GM23338 (cell line): ENCODE results near the gene ELN. TPM values are rescaled to one million over a fixed set of nuclear protein-coding genes. Genes with fewer than 3 reads are reported as not detected.

ENCODE experiments used
- ATAC-seq: fragments of 200-7000 bp; cut with Tn5 transposase; 3 replicates; pipeline ENCODE4 v1.9.1; 2020
- DNase-seq: peaks from one replicate; pipeline ENCODE4 v3.0.0-alpha.2; 2015; ENCODE audit warnings: low spot score
- H2AFZ ChIP-seq: fragments of 200-600 bp; sonication (generic); 2 replicates; pipeline ENCODE4 v1.8.0; 2016; ENCODE audit warnings: antibody characterized with exemption, mild to moderate bottlenecking, moderate library complexity
- H3F3A ChIP-seq: fragments of 200-600 bp; sonication (generic); replicated peaks from 2 replicates; pipeline ENCODE4 v1.8.0; 2017; ENCODE audit warnings: antibody characterized with exemption, mixed run types, low read depth
- H3K27ac ChIP-seq: fragments of 200-600 bp; sonication (generic); 2 replicates; pipeline ENCODE4 v1.6.1; 2016; ENCODE audit warnings: low read depth
- H3K27me3 ChIP-seq: fragments of 200-600 bp; sonication (generic); 2 replicates; pipeline ENCODE4 v1.8.0; 2016; ENCODE audit warnings: mild to moderate bottlenecking, mixed run types, moderate library complexity; ENCODE audit not compliant: insufficient read depth
- H3K36me3 ChIP-seq: fragments of 200-600 bp; sonication (generic); 2 replicates; pipeline ENCODE4 v1.8.0; 2016; ENCODE audit warnings: mild to moderate bottlenecking; ENCODE audit not compliant: insufficient read depth
- H3K4me1 ChIP-seq: fragments of 200-600 bp; sonication (generic); 2 replicates; pipeline ENCODE4 v1.8.0; 2016; ENCODE audit warnings: mild to moderate bottlenecking, moderate library complexity; ENCODE audit not compliant: insufficient read depth
- H3K4me2 ChIP-seq: fragments of 200-600 bp; sonication (generic); 2 replicates; pipeline ENCODE4 v1.7.1; 2017; ENCODE audit warnings: mixed run types
- H3K4me3 ChIP-seq: fragments of 200-600 bp; sonication (generic); 2 replicates; pipeline ENCODE4 v1.6.1; 2016; ENCODE audit warnings: mixed run types
- H3K79me2 ChIP-seq: fragments of 200-600 bp; sonication (generic); replicated peaks from 2 replicates; pipeline ENCODE4 v1.8.0; 2017; ENCODE audit warnings: mild to moderate bottlenecking; ENCODE audit not compliant: insufficient read depth
- H3K9me2 ChIP-seq: fragments of 200-600 bp; sonication (generic); 2 replicates; pipeline ENCODE4 v1.8.0; 2017; ENCODE audit not compliant: insufficient read depth
- H4K20me1 ChIP-seq: fragments of 200-600 bp; sonication (generic); replicated peaks from 2 replicates; pipeline ENCODE4 v1.8.0; 2017; ENCODE audit warnings: mild to moderate bottlenecking; ENCODE audit not compliant: insufficient read depth
- H3K27ac Mint-ChIP-seq: 2 replicates; pipeline ENCODE4 v1.8.0; 2020; ENCODE audit warnings: inconsistent platforms, mild to moderate bottlenecking, moderate library complexity, mixed read lengths
- H3K27me3 Mint-ChIP-seq: 3 replicates; pipeline ENCODE4 v1.8.0; 2022; ENCODE audit warnings: low read depth, mild to moderate bottlenecking, moderate library complexity, mixed read lengths, inconsistent platforms; ENCODE audit not compliant: insufficient read depth, poor library complexity
- H3K36me3 Mint-ChIP-seq: 3 replicates; pipeline ENCODE4 v1.8.0; 2021; ENCODE audit warnings: low read depth, mild to moderate bottlenecking, inconsistent platforms, moderate library complexity, mixed read lengths
- H3K4me1 Mint-ChIP-seq: 3 replicates; pipeline ENCODE4 v1.8.0; 2020; ENCODE audit warnings: mild to moderate bottlenecking, inconsistent platforms, mixed read lengths
- H3K4me3 Mint-ChIP-seq: 3 replicates; pipeline ENCODE4 v1.8.0; 2021; ENCODE audit warnings: moderate library complexity, mild to moderate bottlenecking, inconsistent platforms, mixed read lengths
- H3K9me3 Mint-ChIP-seq: 3 replicates; pipeline ENCODE4 v1.8.0; 2020; ENCODE audit warnings: moderate library complexity, mild to moderate bottlenecking, inconsistent platforms, mixed read lengths
- JUNB ChIP-seq: IDR thresholded peaks from one replicate; pipeline ENCODE4 v1.6.1; 2016; ENCODE audit warnings: antibody characterized with exemption; ENCODE audit not compliant: unreplicated experiment
- POLR2AphosphoS5 ChIP-seq: IDR thresholded peaks from 2 replicates; pipeline ENCODE4 v1.6.1; 2016; ENCODE audit warnings: antibody characterized with exemption, low read depth
- ZNF114 ChIP-seq: fragments of 250-450 bp; sonication (Bioruptor Pico); IDR thresholded peaks from 2 replicates; pipeline ENCODE4 v1.5.0; 2020; ENCODE audit warnings: mild to moderate bottlenecking, moderate library complexity
- ZNF462 ChIP-seq: fragments of 250-450 bp; sonication (Bioruptor Pico); IDR thresholded peaks from 2 replicates; pipeline ENCODE4 v1.5.0; 2020; ENCODE audit warnings: mild to moderate bottlenecking, moderate library complexity
- polyA plus RNA-seq: library from polyadenylated mRNA; unstranded; fragments of >200 nt; fragmentation: Nextera tagmentation; extraction: Ambion mirVana; gene quantifications from 2 replicates; pipeline ENCODE4 v1.2.1, GENCODE V29; 2016
- total RNA-seq: library from RNA; depleted of rRNA; stranded (reverse); fragments of >200 nt; shearing (Covaris generic); gene quantifications from 2 replicates; pipeline ENCODE4 v1.2.3, GENCODE V29; 2014
- TF ChIP-seq, protein P1 (sequence below), 2 experiments: fragments of 200-600 bp in 1 of 2; sonication (generic) in 1 of 2; conservative IDR thresholded peaks; 2 replicates each; pipeline versions ENCODE4 v1.5.1 to v1.6.1; 2016 to 2017; ENCODE audit warnings: antibody characterized with exemption in 2 of 2, low read depth in 2 of 2, mild to moderate bottlenecking in 2 of 2, moderate library complexity in 1 of 2

Gene ELN
- total and polyA plus RNA-seq, 2 experiments from 2014 or later: 1.1 to 5.6 TPM

- TF ChIP-seq ZNF462 (no peak), JUNB (no peak)
Observed at GRCh38 chr7:74059037-74059436, 31.1 kb downstream of the ELN start (continued).

DNA sequence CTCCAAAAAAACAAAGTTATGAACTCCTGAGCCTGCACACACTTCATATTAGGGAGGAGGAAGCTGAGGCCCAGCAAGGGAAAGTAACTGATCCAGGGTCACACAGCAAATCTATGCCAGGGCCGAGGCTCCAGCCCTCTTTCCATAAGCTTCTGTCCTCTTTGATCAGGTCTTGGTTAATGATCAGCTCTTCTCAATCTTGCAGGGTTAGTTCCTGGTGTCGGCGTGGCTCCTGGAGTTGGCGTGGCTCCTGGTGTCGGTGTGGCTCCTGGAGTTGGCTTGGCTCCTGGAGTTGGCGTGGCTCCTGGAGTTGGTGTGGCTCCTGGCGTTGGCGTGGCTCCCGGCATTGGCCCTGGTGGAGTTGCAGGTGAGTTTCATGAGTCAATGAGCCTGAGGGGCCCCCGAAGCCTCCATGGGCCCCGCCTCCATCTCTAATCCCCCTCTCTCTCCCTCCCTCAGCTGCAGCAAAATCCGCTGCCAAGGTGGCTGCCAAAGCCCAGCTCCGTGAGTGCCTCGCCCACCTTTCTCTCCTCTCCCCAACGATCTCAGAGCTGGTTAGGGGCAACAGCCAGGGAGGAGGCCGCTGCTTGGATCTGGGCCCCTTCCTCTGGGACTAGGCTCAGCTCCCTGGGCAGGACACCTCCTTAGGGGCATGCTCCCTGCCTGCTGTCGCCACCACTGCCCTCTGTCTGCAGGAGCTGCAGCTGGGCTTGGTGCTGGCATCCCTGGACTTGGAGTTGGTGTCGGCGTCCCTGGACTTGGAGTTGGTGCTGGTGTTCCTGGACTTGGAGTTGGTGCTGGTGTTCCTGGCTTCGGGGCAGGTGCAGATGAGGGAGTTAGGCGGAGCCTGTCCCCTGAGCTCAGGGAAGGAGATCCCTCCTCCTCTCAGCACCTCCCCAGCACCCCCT, 32.0 kb downstream of the ELN start:
- H3K27me3 Mint-ChIP-seq: peaks cover 12% of the 10 kb centered on the region
- Histone ChIP-seq H3K36me3 (no peaks in the 10 kb centered on the region), H3K79me2 (no peaks in the 10 kb centered on the region), H4K20me1 (no peaks in the 10 kb centered on the region), H3K4me1 (no peaks in the 10 kb centered on the region), H2AFZ (no peak overlapping the region), H3K27me3 (no peaks in the 10 kb centered on the region), H3K27ac (no peak overlapping the region), H3K4me2 (no peak overlapping the region), H3F3A (no peaks in the 10 kb centered on the region), H3K9me2 (no peaks in the 10 kb centered on the region), H3K4me3 (no peak overlapping the region)
- ATAC-seq: peak; percentile 22; the same call in 2 of the 3 replicates
- H3K4me1 Mint-ChIP-seq: no peaks in the 10 kb centered on the region
- H3K36me3 Mint-ChIP-seq: no peaks in the 10 kb centered on the region
- H3K9me3 Mint-ChIP-seq: no peaks in the 10 kb centered on the region
- no peak overlapping the region for H3K4me3 Mint-ChIP-seq
- TF ChIP-seq, protein P1, sequence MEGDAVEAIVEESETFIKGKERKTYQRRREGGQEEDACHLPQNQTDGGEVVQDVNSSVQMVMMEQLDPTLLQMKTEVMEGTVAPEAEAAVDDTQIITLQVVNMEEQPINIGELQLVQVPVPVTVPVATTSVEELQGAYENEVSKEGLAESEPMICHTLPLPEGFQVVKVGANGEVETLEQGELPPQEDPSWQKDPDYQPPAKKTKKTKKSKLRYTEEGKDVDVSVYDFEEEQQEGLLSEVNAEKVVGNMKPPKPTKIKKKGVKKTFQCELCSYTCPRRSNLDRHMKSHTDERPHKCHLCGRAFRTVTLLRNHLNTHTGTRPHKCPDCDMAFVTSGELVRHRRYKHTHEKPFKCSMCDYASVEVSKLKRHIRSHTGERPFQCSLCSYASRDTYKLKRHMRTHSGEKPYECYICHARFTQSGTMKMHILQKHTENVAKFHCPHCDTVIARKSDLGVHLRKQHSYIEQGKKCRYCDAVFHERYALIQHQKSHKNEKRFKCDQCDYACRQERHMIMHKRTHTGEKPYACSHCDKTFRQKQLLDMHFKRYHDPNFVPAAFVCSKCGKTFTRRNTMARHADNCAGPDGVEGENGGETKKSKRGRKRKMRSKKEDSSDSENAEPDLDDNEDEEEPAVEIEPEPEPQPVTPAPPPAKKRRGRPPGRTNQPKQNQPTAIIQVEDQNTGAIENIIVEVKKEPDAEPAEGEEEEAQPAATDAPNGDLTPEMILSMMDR (conservative IDR thresholded peaks at IDR 0.05; ENCODE audit: low read depth in 2 of 2): 0 out of 4 replicates have a peak, but pooled peaks of 1 of the 2 experiments have one; percentile 17
- TF ChIP-seq POLR2AphosphoS5 (no peak), ZNF114 (CRISPR knock-in tag) (no peak), JUNB (no peak)
- H3K27ac Mint-ChIP-seq: no peak overlapping the region
- DNase-seq: no peak
